Measurements from ENCODE around the gene MOSMO. TPM values are rescaled to one million over a fixed set of nuclear protein-coding genes. Genes with fewer than 3 reads are reported as not detected.

MOSMO gene
- total and polyA plus RNA-seq, 2 of the 4 experiments (the other 2 are of a cell fraction), result 10.5 to 16.0 TPM

- no peaks in the 10 kb centered on the region for H3K36me3 ChIP-seq (ENCODE audit: control insufficient read depth, insufficient read depth, low read length)
- H3K9me3 ChIP-seq (ENCODE audit: control insufficient read depth, insufficient read depth, low read length), result no peaks in the 10 kb centered on the region
- H4K8ac ChIP-seq (ENCODE audit: low read depth in 2 of 2, low read length in 2 of 2), result no peak overlapping the region
- H3K9ac ChIP-seq (ENCODE audit: low read depth, low read length), result no peak overlapping the region
- no peak overlapping the region for H4K5ac ChIP-seq (ENCODE audit: low read depth, low read length)
- H2AK9ac ChIP-seq (replicated peaks; ENCODE audit: low read depth, low read length, poor library complexity), result no peak overlapping the region
- H3K23ac ChIP-seq (ENCODE audit: low read depth, low read length), result no peak overlapping the region
- POLR2A ChIA-PET (ENCODE audit: unreplicated experiment), result no interaction called here
- H3K14ac ChIP-seq (replicated peaks; ENCODE audit: low read depth, low read length), result no peak overlapping the region
- BruUV-seq (replicated peaks), result no TSS peak
- H3K79me1 ChIP-seq (ENCODE audit: low read depth in 1 of 2, low read length in 2 of 2), result no peaks in the 10 kb centered on the region
- no peaks in the 10 kb centered on the region for H4K20me1 ChIP-seq (ENCODE audit: insufficient read depth, low read length)
- no peak overlapping the region for H3K27ac ChIP-seq (ENCODE audit: insufficient read depth, low read length)
- WGBS, 2 experiments (ENCODE audit: extremely low coverage in 2 of 2, insufficient read length in 1 of 2), result no CpG with 5 or more reads among the region's 4 CpGs
- no peak overlapping the region for H3K4me3 ChIP-seq (ENCODE audit: insufficient read depth, low read depth, low read length)
- H3K4me1 ChIP-seq (ENCODE audit: control insufficient read depth, insufficient read depth, low read length), result no peaks in the 10 kb centered on the region
- H4K91ac ChIP-seq (ENCODE audit: insufficient read depth, low read depth, low read length), result no peak overlapping the region
- H3K9me1 ChIP-seq (ENCODE audit: insufficient read depth, low read length), result no peaks in the 10 kb centered on the region
- no peak overlapping the region for H3K18ac ChIP-seq (ENCODE audit: low read depth, low read length)
- no peak overlapping the region for H2BK20ac ChIP-seq (ENCODE audit: low read depth, low read length)
- in situ Hi-C loops (cut with MboI; ENCODE audit: low sequenced_read_pairs) (no loop called here), dilution Hi-C loops (cut with HindIII; ENCODE audit: low sequenced_read_pairs, unreplicated experiment) (no loop called here), intact Hi-C loops (cut with micrococcal nuclease) (no loop called here)
- TF ChIP-seq BHLHE40 (IDR thresholded peaks at IDR 0.05; ENCODE audit: low read depth, low read length) (no peak), MAFK (IDR thresholded peaks at IDR 0.05; ENCODE audit: low read depth, low read length) (no peak), SMC3 (IDR thresholded peaks at IDR 0.05; ENCODE audit: low read depth, low read length) (no peak), MXI1 (IDR thresholded peaks at IDR 0.05; ENCODE audit: borderline replicate concordance, low read depth, low read length) (no peak), RAD21 (IDR thresholded peaks at IDR 0.05; ENCODE audit: low read length) (no peak), MAZ (IDR thresholded peaks at IDR 0.05; ENCODE audit: borderline replicate concordance, low read depth, low read length) (no peak), FOS (IDR thresholded peaks at IDR 0.05; ENCODE audit: low read depth, low read length) (no peak), USF2 (IDR thresholded peaks at IDR 0.05; ENCODE audit: low read depth, low read length) (no peak), POLR2A (IDR thresholded peaks at IDR 0.05; ENCODE audit: low read depth, low read length) (no peak), CEBPB (IDR thresholded peaks at IDR 0.05; ENCODE audit: low read depth, low read length) (no peak)
- H2BK120ac ChIP-seq (ENCODE audit: low read depth, low read length), result no peak overlapping the region
- no peak overlapping the region for H2AK5ac ChIP-seq (ENCODE audit: low read depth, low read length)
- no peak for ATAC-seq (ENCODE audit: low read depth)
- no peak overlapping the region for H3K56ac ChIP-seq (ENCODE audit: extremely low read depth, insufficient read depth, low read length)
- no peak for DNase-seq
- no peak overlapping the region for H2BK15ac ChIP-seq (ENCODE audit: low read depth, low read length)
- no peak overlapping the region for H3K4me2 ChIP-seq (ENCODE audit: low read depth, low read length)
- no peak overlapping the region for H3K4ac ChIP-seq (ENCODE audit: low read depth, low read length)
- H2BK5ac ChIP-seq (ENCODE audit: low read depth, low read length, poor library complexity, severe bottlenecking), result no peak overlapping the region
- H3K27me3 ChIP-seq (ENCODE audit: control insufficient read depth, insufficient read depth, low read length), result peaks cover 34% of the 10 kb centered on the region
- CTCF ChIA-PET, result interaction anchor here (1.2 kb wide), 1 partner anchor 11 kb away, joined by 6 read pairs; no protein-coding TSS in a partner anchor
- H2AFZ ChIP-seq (replicated peaks; ENCODE audit: low read length, poor library complexity), result no peak overlapping the region
Observed at GRCh38 chr16:22109258-22109898, 101.5 kb downstream of the MOSMO start.
